Measurements from ENCODE around the gene C2orf49.

The C2orf49 gene

GRCh38 chr2:105384216-105384615 is 46.9 kb downstream of the C2orf49 start:
- DNase-seq: no peak

- no peak for DNase-seq
Measured at GRCh38 chr2:105384861-105385260, 47.5 kb downstream of the C2orf49 start.

DNA sequence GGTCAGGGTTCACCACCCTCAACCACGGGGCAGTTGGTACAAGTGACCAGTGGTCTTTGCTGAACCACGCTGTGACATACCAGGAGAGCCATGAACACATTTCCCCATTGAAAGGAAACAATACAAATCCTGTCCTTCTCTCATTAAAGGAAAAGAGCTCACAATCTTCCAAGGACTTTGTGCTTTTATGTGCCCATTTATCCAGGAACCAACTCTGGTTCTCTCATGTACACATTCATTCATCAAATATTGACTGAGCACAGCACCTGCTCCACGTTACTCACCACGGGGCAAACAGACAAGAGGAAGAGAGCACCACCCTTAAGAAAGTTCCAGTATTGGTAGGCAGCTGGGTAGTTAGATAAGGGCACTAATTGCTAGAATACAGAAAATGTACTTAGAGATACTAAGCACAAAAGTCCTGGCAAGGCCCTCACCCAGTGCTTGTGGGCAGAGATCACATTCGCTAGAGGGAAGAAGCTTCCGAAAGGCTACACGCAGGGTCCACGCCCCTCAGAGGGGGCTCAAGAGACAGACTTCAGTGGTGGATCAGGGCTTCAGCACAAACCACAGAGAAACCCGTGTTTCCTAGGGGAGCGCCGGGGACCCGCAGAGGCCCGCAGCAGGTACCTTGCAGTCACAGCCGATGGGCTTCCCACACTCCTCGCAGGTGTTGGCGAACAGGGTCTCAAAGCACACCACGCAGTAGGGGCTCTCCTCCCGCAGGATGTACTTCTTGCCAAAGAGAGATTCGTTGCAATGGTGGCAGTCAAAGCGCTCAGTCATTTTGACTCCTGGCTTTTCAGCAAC is 48.6 kb downstream of the C2orf49 start:
- no peak for DNase-seq

DNA sequence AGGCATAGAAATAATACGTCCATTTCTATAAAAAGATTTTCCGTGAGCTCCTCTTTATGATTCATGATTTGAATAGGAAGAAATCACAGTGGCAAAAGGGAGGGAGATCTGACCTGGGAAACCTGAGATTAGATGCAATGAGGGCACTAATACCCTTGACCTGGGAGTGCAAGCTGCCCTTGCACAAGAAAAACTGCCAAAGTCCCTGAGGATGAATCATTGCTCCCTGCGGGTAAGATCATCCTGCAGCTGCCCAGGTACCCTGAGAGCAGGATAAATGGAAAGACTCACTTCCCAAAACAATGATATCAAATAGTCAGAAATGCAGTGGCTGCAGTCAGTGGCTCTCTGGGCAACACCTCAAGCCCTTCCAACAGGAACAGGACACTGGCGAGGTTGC is 49.9 kb downstream of the C2orf49 start:
- no peak for DNase-seq

- DNase-seq: no peak
Measured at GRCh38 chr2:105388971-105389381, 51.6 kb downstream of the C2orf49 start.

GRCh38 chr2:105390454-105390853 is 53.1 kb downstream of the C2orf49 start:
- no peak for DNase-seq

DNA sequence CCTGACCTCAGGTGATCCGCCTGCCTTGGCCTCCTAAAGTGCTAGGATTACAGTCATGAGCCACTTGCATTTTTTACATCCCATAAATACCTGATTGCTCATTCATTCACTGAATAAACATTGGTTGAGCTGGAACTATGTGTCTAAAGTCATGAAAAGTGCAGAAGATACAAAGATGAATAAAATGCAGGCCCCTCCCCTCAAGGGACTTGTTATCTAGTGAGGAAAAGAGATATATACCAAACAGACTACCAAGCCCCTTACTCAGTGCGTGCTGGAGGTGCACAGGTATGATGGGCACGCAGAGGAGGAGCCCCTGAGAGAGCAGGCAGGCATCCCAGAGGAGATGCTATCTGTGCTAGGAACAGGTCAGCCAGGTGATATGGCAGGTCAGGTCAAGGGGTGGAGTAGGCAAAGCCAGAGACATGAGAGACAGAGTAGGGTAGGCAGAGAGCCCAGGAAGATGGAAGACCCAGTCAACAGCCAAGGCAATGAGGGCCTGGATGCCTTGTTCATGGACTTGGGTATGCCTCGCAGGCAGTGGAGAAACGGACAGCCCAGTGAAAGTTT is 53.8 kb downstream of the C2orf49 start:
- DNase-seq: no peak

DNA sequence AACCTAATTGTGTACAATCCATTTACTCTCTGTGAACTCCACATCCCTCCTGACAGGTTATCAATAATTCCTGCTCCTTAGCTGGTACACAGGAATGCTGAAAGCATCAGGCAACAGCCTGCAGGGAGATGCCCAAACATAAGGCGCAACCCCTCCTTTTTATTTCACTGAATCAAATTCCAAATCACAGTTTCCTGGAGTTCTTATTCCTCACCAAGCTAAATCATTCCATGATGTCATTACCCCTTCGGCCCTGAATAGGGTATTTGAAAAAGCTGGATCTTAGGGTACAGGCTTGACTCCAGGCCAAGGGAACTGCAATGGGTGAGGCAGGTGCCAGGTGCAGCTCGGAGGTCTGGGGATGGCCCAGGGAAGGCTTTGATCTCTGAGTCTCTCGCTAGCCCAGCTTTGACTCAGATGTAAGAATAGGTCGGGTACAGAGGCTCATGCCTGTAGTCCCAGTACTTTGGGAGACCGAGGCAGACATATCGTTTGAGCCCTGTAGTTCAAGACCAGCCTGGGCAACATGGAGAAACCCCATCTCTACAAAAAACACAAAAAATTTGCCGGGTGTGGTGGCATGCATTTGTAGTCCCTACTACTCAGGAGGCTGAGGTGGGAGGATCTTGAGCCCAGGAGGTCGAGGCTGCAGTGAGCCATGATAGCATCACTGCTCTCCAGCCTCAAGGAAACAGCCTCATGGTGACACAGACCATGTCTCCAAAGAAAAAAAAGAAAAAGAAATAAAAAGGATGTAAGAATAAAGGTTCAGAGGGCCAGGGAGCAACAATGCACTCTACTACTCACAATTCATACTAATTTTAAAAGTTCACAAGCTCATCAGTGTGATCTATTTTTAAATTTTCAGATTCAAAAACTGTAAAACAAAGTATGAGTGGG is 54.7 kb downstream of the C2orf49 start:
- no peak for DNase-seq

GRCh38 chr2:105393373-105394055 is 56.2 kb downstream of the C2orf49 start:
- DNase-seq: no peak

- DNase-seq: no peak
Measured at GRCh38 chr2:105394951-105395611, 57.7 kb downstream of the C2orf49 start.

DNA sequence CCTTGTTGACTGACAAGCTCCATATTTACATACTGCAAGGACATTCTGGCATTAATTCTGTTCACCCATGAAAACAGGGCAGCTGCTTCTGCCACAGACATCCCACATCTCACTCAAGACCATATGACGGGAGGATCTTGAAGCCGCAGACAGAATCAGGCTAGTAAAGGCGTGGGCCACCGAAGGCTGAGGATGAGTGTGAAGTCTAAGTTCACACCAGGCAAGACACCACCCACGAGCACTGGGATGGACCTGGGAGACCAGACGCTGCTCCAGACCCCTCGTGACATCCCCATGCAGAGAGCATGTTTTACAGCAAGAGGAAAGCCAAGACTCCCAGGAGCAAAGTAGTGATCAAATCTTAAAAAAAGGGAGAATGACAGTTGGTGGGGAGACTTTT is 58.4 kb downstream of the C2orf49 start:
- no peak for DNase-seq

- no peak for DNase-seq
Measured at GRCh38 chr2:105396254-105397024, 59.1 kb downstream of the C2orf49 start.

DNA sequence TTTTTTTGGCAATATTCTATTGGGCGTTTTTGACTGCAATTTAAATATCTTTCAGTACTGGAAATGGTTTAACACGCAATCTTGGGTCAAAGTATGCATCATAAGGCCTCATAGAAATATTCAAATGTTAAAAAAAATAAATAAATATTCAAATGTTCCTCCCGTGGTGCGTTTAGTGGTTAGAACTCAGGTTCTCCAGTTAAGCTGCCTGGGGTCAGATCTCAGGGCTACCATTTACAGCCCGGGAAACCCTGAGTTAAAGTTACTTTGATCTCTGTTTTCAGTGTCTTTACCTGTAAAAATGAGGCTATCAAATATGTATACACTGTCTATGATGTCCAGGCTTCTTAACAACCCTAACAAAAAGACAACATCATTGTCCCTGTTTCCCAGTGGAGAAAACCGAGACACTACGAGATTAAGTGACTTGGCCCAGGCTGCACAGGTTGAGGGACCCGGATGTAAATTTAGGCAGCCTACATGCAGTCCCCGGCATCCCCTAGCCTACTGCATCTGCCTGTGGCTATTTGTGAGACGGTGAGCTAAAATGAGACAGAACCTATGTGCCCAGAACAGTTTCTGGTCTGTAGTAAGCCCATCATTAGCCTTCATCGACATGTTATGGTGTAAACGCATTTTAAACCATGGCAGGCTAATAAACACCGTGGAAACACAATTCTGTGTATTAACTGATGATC is 59.8 kb downstream of the C2orf49 start:
- DNase-seq: no peak

GRCh38 chr2:105397953-105398335 is 60.6 kb downstream of the C2orf49 start:
- DNase-seq: no peak

- DNase-seq: no peak
Measured at GRCh38 chr2:105398336-105399206, 61.2 kb downstream of the C2orf49 start, which contains the start of gene FHL2. Gene FHL2 (minus strand): TSS chr2:105399051. CDS start chr2:105386516, 12,535 bp downstream.
